Neuronal stem cell (in vitro differentiated cells): ENCODE data around the gene REXO1.

ENCODE experiments used
- DNase-seq: peaks from one replicate; pipeline ENCODE4 v3.0.0-alpha.2; 2013; ENCODE audit warnings: low spot score
- H2AFZ ChIP-seq: one replicate; pipeline ENCODE4 v1.6.1; 2013; ENCODE audit warnings: mild to moderate bottlenecking, low read length, inconsistent platforms
- H2AK5ac ChIP-seq: 2 replicates; pipeline ENCODE4 v1.6.1; 2013; ENCODE audit warnings: low read depth, mild to moderate bottlenecking, inconsistent platforms, low read length, moderate library complexity, mixed read lengths
- H2BK120ac ChIP-seq: 2 replicates; pipeline ENCODE4 v1.6.1; 2013; ENCODE audit warnings: low read depth, mild to moderate bottlenecking, inconsistent platforms, low read length, moderate library complexity, mixed read lengths
- H2BK12ac ChIP-seq: one replicate; pipeline ENCODE4 v1.6.1; 2013; ENCODE audit warnings: low read length, inconsistent platforms
- H2BK15ac ChIP-seq: 2 replicates; pipeline ENCODE4 v1.6.1; 2013; ENCODE audit warnings: mild to moderate bottlenecking, low read length, inconsistent platforms, mixed read lengths
- H2BK5ac ChIP-seq: one replicate; pipeline ENCODE4 v1.6.1; 2013; ENCODE audit warnings: inconsistent platforms, mild to moderate bottlenecking, low read length, moderate library complexity
- H3K14ac ChIP-seq: one replicate; pipeline ENCODE4 v1.6.1; 2013; ENCODE audit warnings: low read length, inconsistent platforms
- H3K18ac ChIP-seq: 2 replicates; pipeline ENCODE4 v1.6.1; 2013; ENCODE audit warnings: low read length, inconsistent platforms
- H3K23ac ChIP-seq: 2 replicates; pipeline ENCODE4 v1.6.1; 2013; ENCODE audit warnings: low read depth, mild to moderate bottlenecking, mixed read lengths, low read length, inconsistent platforms; ENCODE audit not compliant: poor library complexity
- H3K27ac ChIP-seq: replicated peaks from 3 replicates; pipeline ENCODE4 v1.5.1; 2013; ENCODE audit warnings: low read length, inconsistent platforms
- H3K27me3 ChIP-seq, 3 experiments: 2 replicates each; pipeline ENCODE4 v1.6.1; 2013; ENCODE audit warnings: low read length in 3 of 3, mild to moderate bottlenecking in 2 of 3, inconsistent platforms in 1 of 3, low read depth in 1 of 3, mixed read lengths in 1 of 3, moderate library complexity in 1 of 3; ENCODE audit not compliant: control insufficient read depth in 3 of 3, insufficient read depth in 3 of 3
- H3K36me3 ChIP-seq, 2 donors: replicated peaks in 1 of 2; 2 replicates each; pipeline ENCODE4 v1.6.1; 2013; ENCODE audit warnings: low read length in 2 of 2; ENCODE audit not compliant: control insufficient read depth in 2 of 2, insufficient read depth in 2 of 2
- H3K4ac ChIP-seq: 2 replicates; pipeline ENCODE4 v1.6.1; 2013; ENCODE audit warnings: inconsistent platforms, mild to moderate bottlenecking, low read length, moderate library complexity
- H3K4me1 ChIP-seq, 2 donors: 1 replicate in 1 of 2; 2 replicates in 1 of 2; pipeline ENCODE4 v1.6.1; 2013; ENCODE audit warnings: low read length in 2 of 2, low read depth in 1 of 2; ENCODE audit not compliant: control insufficient read depth in 2 of 2, insufficient read depth in 1 of 2
- H3K4me2 ChIP-seq: one replicate; pipeline ENCODE4 v1.6.1; 2013; ENCODE audit warnings: mild to moderate bottlenecking, low read length, inconsistent platforms; ENCODE audit not compliant: insufficient read depth, poor library complexity, severe bottlenecking
- H3K4me3 ChIP-seq, 2 donors: 2 replicates each; pipeline ENCODE4 v1.5.1; 2013; ENCODE audit warnings: low read length in 2 of 2, mild to moderate bottlenecking in 2 of 2, inconsistent platforms in 1 of 2, moderate library complexity in 1 of 2
- H3K79me1 ChIP-seq: one replicate; pipeline ENCODE4 v1.6.1; 2013; ENCODE audit warnings: low read depth, mild to moderate bottlenecking, inconsistent platforms, low read length, moderate library complexity
- H3K9ac ChIP-seq: one replicate; pipeline ENCODE4 v1.6.1; 2013; ENCODE audit warnings: mild to moderate bottlenecking, low read depth, low read length, inconsistent platforms; ENCODE audit not compliant: poor library complexity
- H3K9me3 ChIP-seq, 2 donors: replicated peaks in 1 of 2; 2 replicates each; pipeline versions ENCODE3 to v1.6.1; 2013; ENCODE audit warnings: low read length in 2 of 2, mild to moderate bottlenecking in 2 of 2, inconsistent platforms in 1 of 2, low read depth in 1 of 2, mixed read lengths in 1 of 2, moderate library complexity in 1 of 2; ENCODE audit not compliant: control insufficient read depth in 2 of 2, insufficient read depth in 1 of 2
- H4K8ac ChIP-seq: one replicate; pipeline ENCODE4 v1.6.1; 2013; ENCODE audit warnings: low read depth, mild to moderate bottlenecking, inconsistent platforms, low read length, moderate library complexity
- H4K91ac ChIP-seq: one replicate; pipeline ENCODE4 v1.6.1; 2013; ENCODE audit warnings: low read length, low read depth, mild to moderate bottlenecking, inconsistent platforms; ENCODE audit not compliant: poor library complexity
- WGBS, 2 donors: extraction: QIAGEN DNeasy Blood & Tissue Kit; methylation state at CpG; one replicate each; pipeline ENCODE4 v1.1.7; 2013; ENCODE audit warnings: missing lambda C conversion rate in 2 of 2, mixed read lengths in 1 of 2; ENCODE audit not compliant: insufficient read length in 2 of 2, insufficient replicate concordance in 1 of 2; ENCODE audit errors: extremely low coverage in 2 of 2; 5-methylcytosine and 5-hydroxymethylcytosine counted together

The REXO1 gene

GRCh38 chr19:1813192-1814182, 34.8 kb downstream of the REXO1 start:
- H2BK5ac ChIP-seq: no peak overlapping the region
- peaks cover 0 to 3% of the 10 kb centered on the region in 2 donors for H3K9me3 ChIP-seq
- H3K23ac ChIP-seq: no peak overlapping the region
- DNase-seq: no peak
- no peak overlapping the region for H3K14ac ChIP-seq
- H2BK12ac ChIP-seq: no peak overlapping the region
- peaks cover 0 to 5% (median 3%) of the 10 kb centered on the region in 3 experiments for H3K27me3 ChIP-seq
- peak overlapping the region; percentile 87 for H3K4me2 ChIP-seq
- no peak overlapping the region for H2BK120ac ChIP-seq
- no peak overlapping the region for H3K9ac ChIP-seq
- peak overlapping the region; percentile 50 to 78 for H3K4me3 ChIP-seq
- peaks cover 20 to 28% of the 10 kb centered on the region in 2 donors for H3K36me3 ChIP-seq
- H3K18ac ChIP-seq: no peak overlapping the region
- no peaks in the 10 kb centered on the region for H3K79me1 ChIP-seq
- H2AFZ ChIP-seq: peak overlapping the region; percentile 89
- no peak overlapping the region for H4K8ac ChIP-seq
- H2AK5ac ChIP-seq: no peak overlapping the region
- H2BK15ac ChIP-seq: no peak overlapping the region
- H3K4me1 ChIP-seq: peaks cover 0 to 7% of the 10 kb centered on the region in 2 donors
- H3K4ac ChIP-seq: no peak overlapping the region
- no peak overlapping the region for H4K91ac ChIP-seq
- no peak overlapping the region for H3K27ac ChIP-seq
- WGBS, 2 donors: no CpG with 5 or more reads among the region's 21 CpGs

- peak overlapping the region; percentile 89 for H2AFZ ChIP-seq
- no peak overlapping the region for H2AK5ac ChIP-seq
- peak overlapping the region; percentile 86 for H3K18ac ChIP-seq
- H3K14ac ChIP-seq: no peak overlapping the region
- H2BK15ac ChIP-seq: no peak overlapping the region
- no peak overlapping the region for H2BK12ac ChIP-seq
- peak overlapping the region; percentile 87 for H3K4me2 ChIP-seq
- peaks cover 0 to 5% (median 3%) of the 10 kb centered on the region in 3 experiments for H3K27me3 ChIP-seq
- H4K8ac ChIP-seq: no peak overlapping the region
- peak overlapping the region; percentile 50 to 78 for H3K4me3 ChIP-seq
- H2BK120ac ChIP-seq: no peak overlapping the region
- H3K36me3 ChIP-seq: peaks cover 13 to 19% of the 10 kb centered on the region in 2 donors
- no peak overlapping the region for H4K91ac ChIP-seq
- H3K23ac ChIP-seq: no peak overlapping the region
- peaks cover 0 to 3% of the 10 kb centered on the region in 2 donors for H3K9me3 ChIP-seq
- H3K79me1 ChIP-seq: no peaks in the 10 kb centered on the region
- no CpG with 5 or more reads among the region's 47 CpGs for WGBS, 2 donors
- no peak overlapping the region for H3K27ac ChIP-seq
- peak overlapping the region; percentile 46 for H3K9ac ChIP-seq
- peak; percentile 90 for DNase-seq
- no peak overlapping the region for H2BK5ac ChIP-seq
- H3K4me1 ChIP-seq: peaks cover 0 to 7% of the 10 kb centered on the region in 2 donors
- no peak overlapping the region for H3K4ac ChIP-seq
Measured at GRCh38 chr19:1812426-1813191, 35.7 kb downstream of the REXO1 start.

- no peak within 1 kb of the TSS for H3K27ac ChIP-seq
- WGBS, 2 donors: no CpG with 5 or more reads among the region's 48 CpGs
- H3K4me3 ChIP-seq: peak within 1 kb of the TSS; percentile 50 to 78
- no peak for DNase-seq
- no peak within 1 kb of the TSS for H2BK120ac ChIP-seq
- H2BK15ac ChIP-seq: peak within 1 kb of the TSS; percentile 11
- H3K4ac ChIP-seq: no peak within 1 kb of the TSS
- no peaks in the 10 kb centered on the region for H3K79me1 ChIP-seq
- peaks cover 0 to 3% of the 10 kb centered on the region in 2 donors for H3K9me3 ChIP-seq
- peak within 1 kb of the TSS; percentile 46 for H3K9ac ChIP-seq
- no peak within 1 kb of the TSS for H4K91ac ChIP-seq
- H2AK5ac ChIP-seq: peak within 1 kb of the TSS; percentile 92
- peaks cover 0 to 5% (median 3%) of the 10 kb centered on the region in 3 experiments for H3K27me3 ChIP-seq
- no peak within 1 kb of the TSS for H4K8ac ChIP-seq
- peak within 1 kb of the TSS; percentile 89 for H2AFZ ChIP-seq
- no peak within 1 kb of the TSS for H2BK5ac ChIP-seq
- H2BK12ac ChIP-seq: peak within 1 kb of the TSS; percentile 33
- peak within 1 kb of the TSS; percentile 87 for H3K4me2 ChIP-seq
- peaks cover 0 to 7% of the 10 kb centered on the region in 2 donors for H3K4me1 ChIP-seq
- H3K18ac ChIP-seq: peak within 1 kb of the TSS; percentile 86
- H3K36me3 ChIP-seq: peaks cover 11 to 13% of the 10 kb centered on the region in 2 donors
- H3K23ac ChIP-seq: peak within 1 kb of the TSS; percentile 80
- peak within 1 kb of the TSS; percentile 56 for H3K14ac ChIP-seq
Measured at GRCh38 chr19:1811942-1812425, 36.3 kb downstream of the REXO1 start, which contains the start of gene ATP8B3. Gene ATP8B3, minus strand, starts transcription at chr19:1812276. Its CDS starts 540 bp downstream, at chr19:1811736.
